ENCODE data around the gene ATXN10.

ATXN10 gene

DNA sequence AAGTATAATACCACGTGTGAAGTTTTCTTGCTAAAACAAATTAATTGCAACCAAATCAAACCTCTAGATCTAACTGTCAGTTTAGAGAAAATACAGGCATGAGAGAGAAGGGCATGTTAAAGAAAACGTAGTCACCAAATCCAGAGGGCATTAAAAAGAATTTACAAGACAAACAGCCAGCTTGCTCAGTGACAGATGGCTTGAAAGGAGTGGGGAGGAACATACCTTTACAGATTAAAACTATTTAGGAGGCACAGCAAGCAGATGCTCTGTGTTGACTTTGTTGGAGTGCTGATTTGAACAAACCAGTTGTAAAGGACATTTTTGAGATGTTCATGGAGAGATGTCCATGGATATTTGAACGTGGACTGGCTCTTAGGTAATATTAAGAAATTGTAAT, 96.9 kb downstream of the ATXN10 start:
- DNase-seq, result no peak

DNA sequence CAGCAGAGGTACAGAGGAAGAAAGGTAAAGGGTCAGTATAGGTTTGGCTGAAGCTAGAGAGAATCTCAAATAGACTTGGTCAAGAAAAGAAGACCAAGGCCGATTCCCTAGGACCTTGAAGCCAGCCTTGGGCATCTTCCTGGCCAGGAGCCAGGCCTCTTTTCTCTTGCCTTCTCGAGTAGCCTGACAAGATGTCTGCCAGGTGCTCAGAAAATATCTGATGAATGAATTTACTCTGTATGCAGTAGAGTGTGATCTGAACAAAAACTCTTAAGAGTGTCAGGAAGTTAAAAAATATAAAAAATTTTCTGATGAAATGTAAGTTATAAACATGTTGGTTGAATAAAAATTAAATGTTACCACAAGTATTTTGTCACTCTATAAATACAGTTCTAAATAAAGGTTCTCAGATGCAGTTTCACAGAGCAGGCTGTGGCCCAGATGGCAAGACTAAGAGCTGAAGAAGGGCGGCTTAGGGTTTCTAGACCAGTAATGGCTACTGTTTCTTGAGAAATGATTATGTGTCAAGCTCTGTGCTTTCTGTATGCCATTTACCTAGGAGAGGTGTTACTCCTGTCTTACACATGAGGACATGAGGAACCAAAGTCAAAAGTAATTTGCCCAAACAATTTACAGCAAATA, 98.1 kb downstream of the ATXN10 start:
- DNase-seq, result no peak

DNA sequence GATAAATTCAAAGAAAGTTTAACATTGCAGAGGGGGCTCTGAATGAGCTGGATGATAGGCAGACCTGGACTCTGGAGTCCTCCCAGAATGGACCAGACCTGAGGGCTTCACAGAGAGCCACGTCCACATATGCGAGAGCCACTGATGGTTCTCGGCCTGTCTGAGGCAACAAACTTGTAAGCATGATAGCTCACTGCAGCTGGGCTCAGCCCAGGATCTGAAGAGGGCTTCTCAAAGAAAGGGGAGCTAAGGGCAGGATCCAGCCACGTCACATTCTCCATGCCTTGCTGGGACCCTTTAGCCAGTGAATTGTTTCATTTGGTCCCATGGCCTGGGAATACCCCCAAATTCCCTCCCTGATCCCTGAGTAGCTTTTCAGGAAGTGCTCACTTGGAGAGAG, 98.9 kb downstream of the ATXN10 start:
- no peak for DNase-seq

DNA sequence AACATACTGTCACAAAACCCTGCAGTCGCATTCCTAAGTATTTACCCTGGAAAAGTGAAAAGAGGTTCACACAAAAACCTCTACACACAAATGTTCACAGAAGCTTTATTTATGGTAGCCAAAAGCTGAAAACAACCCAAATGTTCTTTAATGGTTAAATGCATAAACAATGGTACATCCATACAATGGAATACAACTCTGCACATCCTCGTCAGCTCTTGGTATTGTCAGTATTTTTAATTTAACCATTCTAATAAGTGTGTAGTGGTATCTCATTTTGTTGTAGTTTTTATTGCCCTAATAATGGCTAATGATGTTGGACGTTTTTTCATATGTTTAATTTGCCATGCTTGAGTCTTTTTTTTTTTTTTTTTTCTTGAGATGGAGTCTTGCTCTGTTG, 99.4 kb downstream of the ATXN10 start:
- no peak for DNase-seq

DNA sequence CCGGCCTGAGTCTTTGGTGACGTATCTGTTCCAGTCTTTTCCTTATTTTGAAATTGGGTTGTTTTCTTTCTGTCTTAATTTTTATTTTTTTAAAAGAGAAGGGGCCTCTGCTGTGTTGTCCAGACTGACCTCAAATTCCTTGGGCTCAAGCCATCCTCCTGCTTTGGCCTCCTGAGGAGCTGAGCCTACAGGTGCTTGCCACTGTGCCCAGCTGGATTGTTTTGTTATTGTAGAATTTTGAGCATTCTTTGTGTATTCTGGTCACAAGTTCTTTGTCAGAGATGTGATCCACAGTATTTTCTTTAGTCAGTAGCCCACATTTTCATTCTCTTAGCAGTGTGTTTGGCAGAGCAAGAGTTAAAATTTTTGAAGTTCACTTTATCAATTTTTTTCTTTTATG, 100.1 kb downstream of the ATXN10 start:
- DNase-seq, result no peak

DNA sequence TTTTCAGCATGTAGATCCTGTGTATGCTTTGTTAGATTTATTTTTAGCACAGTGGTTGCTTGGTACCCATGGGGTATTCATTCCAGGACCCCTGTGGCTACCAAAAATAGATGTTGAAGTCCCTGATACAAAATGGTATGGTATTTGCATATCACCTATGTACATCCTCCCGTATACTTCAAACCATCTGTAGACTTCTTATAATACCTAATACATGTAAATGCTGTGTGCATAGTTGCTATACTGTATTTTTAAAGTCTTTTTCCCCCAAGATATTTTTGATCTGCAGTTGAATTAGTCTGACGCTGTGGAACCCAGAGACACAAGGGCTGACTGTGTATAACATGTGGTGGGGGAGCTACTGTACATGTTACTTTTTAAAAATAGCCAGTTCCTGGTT, 101.1 kb downstream of the ATXN10 start:
- no peak for DNase-seq

GRCh38 chr22:45774001-45774670, 102.5 kb downstream of the ATXN10 start:
- DNase-seq, result no peak

DNA sequence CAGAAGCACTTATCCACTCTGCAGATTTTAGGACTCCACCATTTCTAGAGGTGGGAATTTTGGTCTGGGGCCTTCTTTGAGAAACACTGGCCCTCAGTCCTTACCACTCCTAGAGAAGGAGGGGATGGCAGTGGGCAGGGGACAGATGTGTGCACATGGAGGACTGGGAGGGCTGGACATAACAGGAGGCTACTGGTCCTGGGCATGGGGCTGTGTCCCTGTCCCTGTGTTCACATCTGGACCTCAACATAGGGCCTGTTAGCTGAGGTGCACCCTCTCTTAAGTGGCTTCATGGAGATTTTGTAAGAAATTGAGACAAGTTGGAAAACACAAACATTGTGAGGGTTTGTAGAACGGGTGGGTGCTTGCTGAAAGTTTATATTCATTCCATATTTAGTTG, 103.4 kb downstream of the ATXN10 start:
- no peak for DNase-seq

DNA sequence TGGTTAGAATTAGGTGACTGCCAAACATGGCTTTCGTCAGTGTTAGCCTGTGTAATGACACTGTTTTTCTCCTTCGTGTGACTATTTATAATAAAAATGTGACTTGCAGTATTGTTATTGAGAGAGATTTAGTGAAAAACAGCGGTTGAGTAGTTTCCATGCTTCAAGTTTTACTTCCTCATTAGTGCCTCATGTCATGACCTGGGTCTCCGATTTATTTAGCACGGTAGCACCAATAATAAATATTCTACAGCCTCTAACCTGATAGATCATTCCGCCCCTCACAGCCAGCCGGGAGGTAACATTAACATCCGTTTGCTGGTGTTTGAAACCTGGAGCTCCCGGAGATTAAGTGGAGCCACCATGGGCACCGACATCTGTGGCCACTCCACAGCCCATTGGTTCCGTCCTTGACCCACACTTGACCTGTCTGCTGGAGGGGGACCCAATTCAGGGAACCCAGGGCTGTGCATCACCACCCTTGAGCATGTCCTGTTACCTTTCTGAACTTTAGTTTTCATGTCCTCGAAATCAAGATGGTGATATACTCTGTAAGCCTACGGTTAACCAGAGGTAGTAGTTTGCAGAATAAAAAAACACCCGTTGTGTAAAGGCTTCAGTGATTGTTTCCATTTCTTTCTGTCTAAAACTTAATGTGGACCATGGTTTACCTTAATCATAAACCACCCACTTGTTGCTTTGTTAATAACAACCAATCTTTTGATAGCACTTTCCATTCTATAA, 104.1 kb downstream of the ATXN10 start:
- DNase-seq, result no peak

DNA sequence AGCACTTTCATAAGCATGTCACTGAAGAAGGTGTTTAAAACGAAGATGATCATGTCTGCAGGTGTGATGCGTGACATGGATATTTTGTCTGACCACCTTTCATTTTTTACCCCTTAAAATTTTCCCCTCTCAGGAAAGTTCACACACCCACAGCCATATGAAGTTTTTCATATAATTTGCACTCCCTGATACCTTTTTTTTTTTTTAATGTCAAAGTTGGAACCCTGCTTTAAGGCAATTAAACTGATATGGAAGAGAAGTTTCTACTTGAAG, 104.6 kb downstream of the ATXN10 start:
- no peak for DNase-seq

DNA sequence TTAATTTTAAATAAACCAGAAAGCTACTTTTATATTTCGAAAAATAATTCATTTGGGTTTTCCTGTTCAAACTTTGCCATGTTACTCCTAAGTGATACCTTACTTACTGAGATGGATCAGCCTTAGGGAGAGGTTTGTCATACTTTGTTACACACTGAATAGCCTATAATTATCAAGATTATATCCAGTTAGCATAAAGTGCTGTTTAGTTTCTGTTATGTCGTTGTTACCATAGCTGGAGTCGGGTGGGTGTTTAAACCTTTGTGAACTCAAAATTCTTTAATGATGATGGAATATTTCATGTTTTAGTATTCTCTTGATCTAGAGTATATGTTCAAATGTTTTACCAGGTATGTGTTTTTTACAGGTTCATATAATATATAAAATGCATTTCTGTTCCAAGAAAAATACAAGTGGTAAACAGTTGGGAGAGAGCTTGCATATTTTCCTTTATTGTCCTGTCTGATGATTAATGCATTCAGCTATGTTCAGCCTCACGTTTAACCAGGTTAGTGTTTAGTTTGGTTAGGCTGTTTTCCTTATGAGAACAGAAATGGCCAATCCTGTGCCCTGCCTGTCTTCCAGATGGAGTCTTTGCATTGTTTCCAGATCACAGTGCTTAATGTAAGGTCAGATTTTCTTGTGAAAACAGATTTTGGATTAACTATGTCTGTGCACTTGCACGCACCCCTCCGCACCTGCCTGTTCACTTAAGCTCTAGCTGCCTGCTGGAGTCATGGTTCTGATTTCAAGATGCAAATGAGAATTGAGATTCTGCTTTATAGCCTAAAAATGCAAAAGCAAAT, 105.6 kb downstream of the ATXN10 start:
- DNase-seq, result no peak

DNA sequence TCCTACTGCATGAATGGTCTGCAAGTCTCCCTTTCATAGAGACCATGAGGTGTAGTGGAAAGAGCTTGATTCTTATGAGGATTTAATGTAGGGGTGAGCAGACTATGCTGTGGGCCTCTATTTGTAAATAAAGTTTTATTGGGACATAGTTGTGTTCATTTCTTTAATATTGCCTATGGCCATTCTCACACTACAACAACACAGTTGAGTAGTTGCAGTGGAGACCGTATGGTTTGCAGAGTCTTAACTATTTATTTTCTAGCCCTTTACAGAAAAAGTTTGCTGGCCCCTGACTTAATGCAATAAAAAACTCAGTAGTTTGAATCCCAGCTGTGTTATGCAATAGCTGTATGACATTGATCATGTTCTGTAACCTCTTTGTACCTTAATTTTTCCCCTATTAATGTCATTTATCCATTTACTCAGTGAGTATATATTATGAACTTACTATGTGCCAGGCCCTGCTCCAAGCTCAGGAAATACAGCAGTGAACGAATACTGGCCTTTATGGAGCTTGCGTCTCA, 106.3 kb downstream of the ATXN10 start:
- DNase-seq, result no peak

GRCh38 chr22:45781459-45781858, 109.8 kb downstream of the ATXN10 start:
- no peak for DNase-seq

DNA sequence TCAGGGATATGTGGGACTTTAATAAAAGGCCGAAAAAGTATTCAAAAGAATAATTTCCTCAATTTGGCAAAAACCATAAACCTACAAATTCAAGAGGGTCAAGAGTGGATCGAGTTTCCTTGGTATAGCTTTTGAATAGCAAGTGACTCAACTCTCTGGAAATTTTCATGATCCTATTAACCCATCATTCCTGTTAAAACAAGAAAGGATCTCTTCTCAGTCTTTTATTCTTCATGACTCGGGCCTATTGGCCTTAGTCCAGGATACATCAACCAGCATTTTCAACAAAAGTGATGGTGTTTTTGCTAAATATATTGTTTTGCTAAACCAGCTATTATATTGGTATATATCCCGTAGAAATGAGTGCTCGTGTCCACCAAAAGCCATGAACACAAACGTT, 110.3 kb downstream of the ATXN10 start:
- DNase-seq, result no peak

- DNase-seq, result no peak
Observed at GRCh38 chr22:45783021-45783420, 111.4 kb downstream of the ATXN10 start.

- no peak for DNase-seq
Observed at GRCh38 chr22:45783690-45784089, 112.1 kb downstream of the ATXN10 start.

GRCh38 chr22:45784357-45785277, 113.0 kb downstream of the ATXN10 start:
- no peak for DNase-seq

DNA sequence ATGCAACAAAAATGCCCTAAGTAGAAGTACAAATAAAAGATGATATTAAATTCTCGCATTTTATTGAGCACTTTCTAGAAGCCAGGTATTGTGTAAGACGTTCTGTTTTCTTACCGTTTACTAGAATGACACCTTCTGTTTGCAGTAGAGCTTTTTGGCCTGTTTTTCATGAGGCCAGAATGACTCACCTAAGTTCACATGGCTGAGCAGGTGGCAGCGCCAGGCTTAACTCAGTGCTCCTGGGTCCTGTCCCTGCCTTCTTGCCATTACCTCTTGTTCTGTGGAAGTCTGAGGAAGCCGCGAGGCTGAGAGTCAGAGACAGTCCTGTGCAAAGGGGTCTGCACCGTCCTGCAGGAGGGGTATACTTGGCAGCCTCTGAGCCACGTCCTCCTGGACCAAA, 113.8 kb downstream of the ATXN10 start:
- DNase-seq, result no peak

GRCh38 chr22:45786726-45787125, 115.1 kb downstream of the ATXN10 start:
- DNase-seq, result no peak

GRCh38 chr22:45787759-45788158, 116.1 kb downstream of the ATXN10 start:
- no peak for DNase-seq

- no peak for DNase-seq
Observed at GRCh38 chr22:45788522-45788921, 116.9 kb downstream of the ATXN10 start.

GRCh38 chr22:45790401-45790800, 118.8 kb downstream of the ATXN10 start:
- no peak for DNase-seq
